Right lobe of liver (tissue), 4 donors: Measurements from ENCODE around the gene MBD6.

Source experiments
- CTCF ChIP-seq, 4 donors: fragments of 200-600 bp in 3 of 4; fragments of 450-650 bp in 1 of 4; IDR thresholded peaks; one replicate each; pipeline versions ENCODE4 v1.5.1 to v1.8.0; 2016 to 2022; ENCODE audit warnings: antibody characterized with exemption in 4 of 4, mild to moderate bottlenecking in 2 of 4
- POLR2A ChIP-seq: fragments of 450-650 bp; IDR thresholded peaks from one replicate; pipeline ENCODE4 v1.6.1; 2017; ENCODE audit warnings: antibody characterized with exemption, mild to moderate bottlenecking
- donor health status: DM: no; HTN: no; CAD: no.
- donor health status: DM: no; HTN: no; CAD: no.
- donor health status: DM: no; HTN: yes; CAD: no.

GRCh38 chr12:57533108-57533507, 10.5 kb downstream of the MBD6 start:
- TF ChIP-seq CTCF (IDR thresholded peaks at IDR 0.05) (no peak), POLR2A (no peak)
